ENCODE data around the gene PROS1.
"Not testable (repeated sequence)": the region's sequence is repeated elsewhere in the genome, so short reads cannot be mapped to it uniquely, and the experiment has no call there.

Gene PROS1

DNA sequence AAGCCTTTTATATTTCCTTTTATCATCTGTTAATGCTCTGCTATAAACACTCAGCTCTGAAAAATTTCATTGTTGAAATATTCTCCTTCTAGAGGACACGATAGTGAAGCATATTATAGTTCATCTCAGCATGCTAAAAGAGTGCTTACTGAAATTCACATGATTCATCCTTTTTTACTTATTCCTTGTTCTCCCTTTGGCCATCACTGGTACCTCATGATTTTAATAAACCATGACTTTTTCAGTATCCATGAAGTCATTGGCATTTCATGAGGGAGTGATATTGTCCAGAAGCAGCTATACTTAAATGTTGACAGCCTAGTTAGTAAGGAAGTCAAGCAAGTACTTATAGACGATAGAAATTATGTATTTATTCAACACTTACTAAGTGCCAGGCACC, 112.7 kb downstream of the PROS1 start:
- no peak for DNase-seq

DNA sequence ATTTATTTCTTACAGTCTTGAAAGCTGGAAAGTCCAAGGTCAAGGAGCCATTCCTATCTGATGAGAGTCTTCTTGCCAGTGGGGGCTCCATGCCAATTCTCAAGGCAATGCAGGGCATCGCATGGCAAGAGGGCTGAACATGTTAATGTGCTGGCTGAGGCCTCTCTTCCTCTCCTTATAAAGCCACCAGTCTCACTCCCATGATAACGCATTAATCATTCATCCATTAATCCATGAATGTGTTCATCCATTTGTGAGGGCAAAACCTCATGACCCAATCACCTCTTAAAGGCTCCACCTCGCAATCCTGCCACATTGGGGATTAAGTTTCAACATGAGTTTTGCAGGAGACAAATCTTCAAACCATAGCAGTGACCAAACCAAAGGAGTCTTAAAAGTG, 118.3 kb downstream of the PROS1 start:
- no peak for DNase-seq

DNA sequence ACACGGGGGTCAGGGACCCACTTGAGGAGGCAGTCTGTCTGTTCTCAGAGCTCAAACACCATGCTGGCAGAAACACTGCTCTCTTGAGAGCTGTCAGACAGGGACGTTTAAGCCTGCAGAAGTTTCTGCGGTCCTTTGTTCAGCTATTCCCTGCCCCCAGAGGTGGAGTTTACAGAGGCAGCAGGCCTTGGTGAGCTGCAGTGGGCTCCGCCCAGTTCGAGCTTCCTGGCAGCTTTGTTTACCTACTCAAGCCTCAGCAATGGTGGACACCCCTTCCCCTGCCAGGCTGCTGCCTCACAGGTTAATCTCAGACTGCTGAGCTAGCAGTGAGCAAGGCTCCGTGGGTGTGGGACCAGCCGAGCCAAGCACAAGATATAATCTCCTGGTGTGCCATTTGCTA, 121.5 kb downstream of the PROS1 start:
- DNase-seq, result not testable (repeated sequence)

DNA sequence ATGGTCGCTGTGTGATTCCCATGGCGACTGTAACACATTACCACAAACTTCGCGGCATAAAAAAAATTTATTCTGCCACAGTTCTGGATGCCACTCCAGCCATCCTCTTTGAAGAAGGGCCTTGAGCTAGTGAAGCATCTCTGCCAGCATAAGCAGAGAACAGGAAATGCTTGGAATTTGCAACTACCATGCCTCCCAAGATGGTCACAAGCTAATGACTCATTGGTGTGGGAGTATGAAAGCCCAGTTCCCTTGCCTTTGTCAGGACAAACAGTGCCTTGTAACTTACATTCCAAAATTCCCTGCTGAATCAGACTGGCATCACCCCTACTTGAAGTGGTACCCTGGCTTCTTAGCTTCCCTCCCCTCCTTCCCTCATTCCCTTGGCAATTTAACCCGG, 129.7 kb downstream of the PROS1 start:
- no peak for DNase-seq

DNA sequence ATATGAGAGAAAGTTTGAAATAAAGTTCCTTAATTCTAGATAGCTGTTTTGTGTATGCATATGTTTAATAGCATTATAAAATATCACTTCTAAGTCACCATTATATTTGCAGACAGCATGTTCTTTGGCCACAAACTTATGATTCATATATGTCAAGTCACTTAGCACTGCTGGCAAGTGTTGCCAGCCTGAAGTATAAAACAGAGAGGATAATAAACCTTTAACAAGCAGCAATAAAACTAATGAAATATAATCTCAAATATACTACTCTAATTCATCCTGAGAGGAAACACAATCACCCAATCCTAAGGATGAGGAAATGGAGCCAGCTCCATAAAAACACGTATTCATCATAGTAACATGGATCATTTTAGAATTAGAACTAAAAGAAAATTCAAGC, 134.5 kb downstream of the PROS1 start:
- DNase-seq, result not testable (repeated sequence)
